Activated CD4-positive, alpha-beta T cell treated with anti-CD3 and anti-CD28 coated beads for 36 hours (primary cell): Measurements from ENCODE around the gene MYOM3. TPM values are rescaled to one million over a fixed set of nuclear protein-coding genes. Genes with fewer than 3 reads are reported as not detected.

Experiments
- ATAC-seq: fragments of 200-7000 bp; cut with Tn5 transposase; one replicate; pipeline ENCODE4 v1.10.0; 2021; ENCODE audit warnings: mild to moderate bottlenecking, moderate library complexity
- CTCF ChIA-PET: fragments of 350-600 bp; sonication (Branson Sonifier 250); formaldehyde crosslinking; loops from one replicate; lab custom pipeline; 2021; ENCODE audit warnings: antibody characterized with exemption; lab: Charles Lee
- POLR2A ChIA-PET: fragments of 350-600 bp; sonication (Branson Sonifier 250); formaldehyde crosslinking; loops from one replicate; lab custom pipeline; 2021; ENCODE audit warnings: antibody characterized with exemption, inconsistent platforms; lab: Charles Lee
- DNase-seq: peaks from one replicate; pipeline ENCODE4 v3.0.0-alpha.2; 2020
- H3K27ac Mint-ChIP-seq: one replicate; pipeline ENCODE4 v1.8.0; 2021; ENCODE audit warnings: mixed read lengths
- H3K27me3 Mint-ChIP-seq: one replicate; pipeline ENCODE4 v1.8.0; 2021; ENCODE audit warnings: mixed read lengths
- H3K36me3 Mint-ChIP-seq: one replicate; pipeline ENCODE4 v1.8.0; 2021; ENCODE audit warnings: low read depth, mixed read lengths
- H3K4me1 Mint-ChIP-seq: one replicate; pipeline ENCODE4 v1.8.0; 2021; ENCODE audit warnings: mixed read lengths
- H3K4me3 Mint-ChIP-seq: one replicate; pipeline ENCODE4 v1.8.0; 2021; ENCODE audit warnings: mild to moderate bottlenecking, moderate library complexity, mixed read lengths
- H3K9me3 Mint-ChIP-seq: one replicate; pipeline ENCODE4 v1.8.0; 2021; ENCODE audit warnings: low read depth, mixed read lengths
- intact Hi-C, 2 experiments: fragments of 100-400 bp; cut with DNase I in 1 of 2; cut with micrococcal nuclease in 1 of 2; formaldehyde crosslinking; loops; one replicate each; pipeline versions ENCODE4 v1.14.2 to v1.15.1; 2022 to 2024; cut with DNase I, micrococcal nuclease
- total RNA-seq, 2 experiments: library from RNA; stranded (reverse); gene quantifications; one replicate each; pipeline ENCODE4 v1.2.3, GENCODE V29; 2021

MYOM3 gene
- total RNA-seq, 2 experiments from 2014 or later = not detected

GRCh38 chr1:24150234-24151174 is 38.6 kb upstream of the MYOM3 start:
- intact Hi-C loops = loop anchor here (1.0 to 2.0 kb wide), 7 partner anchors 36 to 242 kb away; partner anchors contain the start of gene IFNLR1 (in 2 of the 2)
- Mint-ChIP-seq H3K27me3 (peaks cover 18% of the 10 kb centered on the region), H3K4me3 (peak overlapping the region; percentile 34), H3K27ac (no peak overlapping the region), H3K36me3 (no peaks in the 10 kb centered on the region), H3K9me3 (no peaks in the 10 kb centered on the region), H3K4me1 (peaks cover 19% of the 10 kb centered on the region)
- CTCF ChIA-PET = interaction anchor here (0.5 to 3.3 kb wide), 49 partner anchors 8 to 895 kb away, joined by 3 to 53 read pairs (median 4); partner anchors contain the start of genes IFNLR1, NIPAL3 and STPG1
- DNase-seq (peak; percentile 94), ATAC-seq (peak; percentile 92)
- POLR2A ChIA-PET = interaction anchor here (1.1 to 1.9 kb wide), 4 partner anchors 49 to 242 kb away, joined by 3 to 11 read pairs (median 6); no protein-coding TSS in a partner anchor

DNA sequence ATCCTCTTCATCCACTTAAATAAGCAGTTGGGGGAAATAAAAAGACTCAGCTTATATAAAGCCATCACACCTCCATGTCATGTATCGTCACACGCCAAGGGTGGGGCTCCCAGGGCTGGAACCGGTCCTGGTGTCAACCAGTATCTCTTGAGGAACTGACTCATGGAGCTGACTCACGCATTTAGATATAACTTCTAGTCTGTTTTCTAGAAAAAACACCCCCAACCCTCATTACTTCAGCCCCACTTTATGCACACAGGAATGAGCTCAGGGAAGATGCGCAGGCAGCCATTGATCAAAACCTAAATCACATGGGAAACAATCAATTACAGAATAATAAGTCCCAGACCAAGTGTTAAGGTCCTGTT is 37.9 kb upstream of the MYOM3 start:
- Mint-ChIP-seq H3K27me3 (peaks cover 18% of the 10 kb centered on the region), H3K4me3 (peak overlapping the region; percentile 34), H3K4me1 (peaks cover 19% of the 10 kb centered on the region), H3K27ac (peak overlapping the region; percentile 35), H3K9me3 (no peaks in the 10 kb centered on the region), H3K36me3 (no peaks in the 10 kb centered on the region)
- DNase-seq (peak; percentile 80), ATAC-seq (peak; percentile 89)
- CTCF ChIA-PET = interaction anchor here (0.5 to 3.3 kb wide), 43 partner anchors 9 to 685 kb away, joined by 3 to 53 read pairs (median 4); partner anchors contain the start of genes IFNLR1, NIPAL3 and STPG1
- intact Hi-C loops = loop anchor here (1.0 to 2.0 kb wide), 7 partner anchors 37 to 242 kb away; partner anchors contain the start of gene IFNLR1 (in 2 of the 2)
- POLR2A ChIA-PET = interaction anchor here (0.6 to 1.9 kb wide), 5 partner anchors 50 to 242 kb away, joined by 3 to 11 read pairs (median 4); partner anchors contain the start of gene SRSF10

DNA sequence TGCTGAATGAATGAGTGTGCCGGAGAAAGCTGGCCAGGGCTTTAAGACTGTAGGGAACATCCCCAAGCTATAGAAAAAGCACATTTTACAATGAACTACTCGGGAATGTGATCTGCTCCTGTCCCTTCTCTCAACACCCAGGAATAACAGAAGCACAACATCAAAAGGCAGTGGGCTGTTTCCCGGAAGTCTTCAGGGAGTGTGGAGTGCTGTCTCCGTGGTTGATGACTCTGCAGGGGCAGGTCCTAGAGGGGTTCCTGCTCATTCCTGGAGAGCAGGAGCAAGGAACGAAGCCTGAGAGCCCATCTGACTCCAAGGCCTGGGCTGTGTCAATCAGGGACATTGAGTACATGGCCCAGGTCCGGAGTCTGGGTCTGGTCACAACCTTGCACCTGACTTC is 35.9 kb upstream of the MYOM3 start:
- CTCF ChIA-PET = interaction anchor here (1.6 to 2.0 kb wide), 2 partner anchors 17 to 244 kb away, joined by 4 to 7 read pairs; no protein-coding TSS in a partner anchor
- POLR2A ChIA-PET = interaction anchor here (0.6 kb wide), 1 partner anchor 32 kb away, joined by 3 read pairs; no protein-coding TSS in a partner anchor

DNA sequence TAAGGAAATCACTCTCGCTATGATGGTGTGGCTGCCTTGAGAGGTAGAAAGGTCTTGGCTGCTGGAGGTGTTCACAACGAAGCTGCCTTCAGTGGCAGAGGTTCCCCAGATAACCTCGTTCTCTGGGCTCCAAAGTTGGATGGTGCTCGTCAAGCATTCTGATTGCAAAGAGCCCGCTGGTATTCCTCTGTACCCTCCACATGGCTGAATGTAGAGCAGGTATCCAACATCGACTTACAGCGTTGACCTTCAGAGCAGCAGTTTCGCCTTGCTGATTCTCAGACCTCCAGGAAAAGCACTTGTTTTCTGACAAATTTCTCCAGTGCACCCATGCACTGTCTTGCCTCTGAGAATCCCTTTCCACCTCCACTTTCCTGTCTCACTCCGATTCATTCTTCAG is 35.3 kb upstream of the MYOM3 start:
- Mint-ChIP-seq H3K27ac (no peak overlapping the region), H3K9me3 (no peaks in the 10 kb centered on the region), H3K4me3 (no peak overlapping the region), H3K27me3 (peaks cover 19% of the 10 kb centered on the region), H3K4me1 (peaks cover 19% of the 10 kb centered on the region), H3K36me3 (no peaks in the 10 kb centered on the region)
- CTCF ChIA-PET = interaction anchor here (1.6 to 2.0 kb wide), 2 partner anchors 18 to 244 kb away, joined by 4 to 7 read pairs; no protein-coding TSS in a partner anchor
- no peak for ATAC-seq
- POLR2A ChIA-PET = no interaction called here
- intact Hi-C loops = no loop called here
- no peak for DNase-seq

More for the DNA sequence above, 35.9 kb upstream of the MYOM3 start:
- Mint-ChIP-seq H3K36me3 (no peaks in the 10 kb centered on the region), H3K9me3 (no peaks in the 10 kb centered on the region), H3K4me3 (no peak overlapping the region), H3K27ac (no peak overlapping the region), H3K27me3 (peaks cover 21% of the 10 kb centered on the region), H3K4me1 (peaks cover 19% of the 10 kb centered on the region)
- ATAC-seq = no peak
- intact Hi-C loops = no loop called here
- no peak for DNase-seq

- intact Hi-C loops = no loop called here
- DNase-seq (no peak), ATAC-seq (no peak)
- no peaks in the 10 kb centered on the region for H3K9me3 Mint-ChIP-seq
- no peak within 1 kb of the TSS for H3K27ac Mint-ChIP-seq
- POLR2A ChIA-PET = no interaction called here
- H3K36me3 Mint-ChIP-seq = no peaks in the 10 kb centered on the region
- no peaks in the 10 kb centered on the region for H3K4me1 Mint-ChIP-seq
- H3K4me3 Mint-ChIP-seq = no peak within 1 kb of the TSS
- peaks cover 6% of the 10 kb centered on the region for H3K27me3 Mint-ChIP-seq
- CTCF ChIA-PET = interaction anchor here (0.6 kb wide), 2 partner anchors 192 to 472 kb away, joined by 3 read pairs; no protein-coding TSS in a partner anchor
Observed at GRCh38 chr1:24142546-24143534, 30.9 kb upstream of the MYOM3 start, which contains the start of gene IL22RA1. TSS of gene IL22RA1 (minus strand) at chr1:24143140. CDS start at chr1:24143082, 58 bp downstream.

- Mint-ChIP-seq H3K36me3 (no peaks in the 10 kb centered on the region), H3K27ac (no peak overlapping the region), H3K4me3 (no peak overlapping the region), H3K9me3 (no peaks in the 10 kb centered on the region), H3K27me3 (peaks cover 6% of the 10 kb centered on the region), H3K4me1 (no peaks in the 10 kb centered on the region)
- intact Hi-C loops = no loop called here
- DNase-seq (no peak), ATAC-seq (no peak)
- POLR2A ChIA-PET = no interaction called here
- CTCF ChIA-PET = interaction anchor here (0.7 kb wide), 1 partner anchor 200 kb away, joined by 3 read pairs; no protein-coding TSS in a partner anchor
Observed at GRCh38 chr1:24141311-24141997, 29.5 kb upstream of the MYOM3 start.

DNA sequence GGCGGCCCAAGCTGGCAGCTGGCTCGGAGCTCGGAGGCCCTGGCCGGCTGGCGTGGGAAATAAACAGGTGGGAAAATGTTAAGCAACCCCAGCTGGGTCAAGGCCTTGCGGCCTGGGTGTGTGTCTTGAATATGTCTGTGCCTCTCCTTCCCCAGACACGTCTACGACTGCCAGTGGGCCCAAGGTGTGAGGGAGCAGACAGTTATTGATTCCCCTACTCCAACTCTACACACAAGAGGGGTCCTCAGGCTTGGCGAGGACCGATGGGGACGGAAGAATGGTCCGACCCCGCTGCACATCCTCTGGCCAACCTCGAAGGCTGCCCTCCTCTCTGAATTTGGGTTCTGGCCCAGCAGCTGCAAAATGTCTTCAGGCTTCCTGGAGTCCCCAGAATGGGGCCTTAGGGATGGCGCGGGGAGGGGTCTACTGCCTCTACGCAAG is 28.8 kb upstream of the MYOM3 start:
- H3K4me3 Mint-ChIP-seq = no peak overlapping the region
- ChIA-PET CTCF (no interaction called here), POLR2A (no interaction called here)
- no peak for ATAC-seq
- H3K9me3 Mint-ChIP-seq = no peaks in the 10 kb centered on the region
- no peaks in the 10 kb centered on the region for H3K4me1 Mint-ChIP-seq
- H3K36me3 Mint-ChIP-seq = no peaks in the 10 kb centered on the region
- DNase-seq = no peak
- H3K27me3 Mint-ChIP-seq = peaks cover 3% of the 10 kb centered on the region
- no peak overlapping the region for H3K27ac Mint-ChIP-seq
- intact Hi-C loops = no loop called here

DNA sequence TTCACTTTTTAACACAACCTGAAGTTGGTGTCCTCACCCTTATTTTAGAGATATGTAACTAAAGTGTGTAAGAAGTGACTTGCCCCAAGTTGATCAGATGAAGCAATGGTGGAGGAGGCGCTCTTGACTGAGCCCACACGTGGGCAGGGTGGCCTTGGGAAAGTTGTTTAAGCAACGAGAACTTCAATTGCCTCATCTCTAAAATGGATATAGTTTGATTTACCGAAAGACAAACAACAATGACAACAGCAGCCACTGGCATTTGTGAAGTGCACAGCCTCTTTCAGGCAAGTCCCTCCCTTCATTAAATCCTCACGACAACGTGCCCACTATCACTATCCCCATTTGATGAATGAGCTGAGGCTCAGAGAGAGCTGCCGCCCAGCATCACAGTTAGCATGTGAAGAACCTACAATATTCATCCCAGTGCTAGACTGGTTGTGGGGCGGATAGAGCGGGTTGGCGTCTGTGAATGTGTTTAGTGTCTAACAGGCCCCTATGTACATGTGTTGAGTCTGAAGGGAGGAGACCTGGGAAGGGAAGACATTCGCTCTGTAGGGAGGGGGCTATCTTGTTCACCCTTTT is 28.0 kb upstream of the MYOM3 start:
- DNase-seq (no peak), ATAC-seq (no peak)
- H3K27me3 Mint-ChIP-seq = peaks cover 3% of the 10 kb centered on the region
- intact Hi-C loops = no loop called here
- no peaks in the 10 kb centered on the region for H3K9me3 Mint-ChIP-seq
- CTCF ChIA-PET = no interaction called here
- POLR2A ChIA-PET = no interaction called here
- H3K36me3 Mint-ChIP-seq = no peaks in the 10 kb centered on the region
- no peak overlapping the region for H3K4me3 Mint-ChIP-seq
- no peaks in the 10 kb centered on the region for H3K4me1 Mint-ChIP-seq
- no peak overlapping the region for H3K27ac Mint-ChIP-seq

DNA sequence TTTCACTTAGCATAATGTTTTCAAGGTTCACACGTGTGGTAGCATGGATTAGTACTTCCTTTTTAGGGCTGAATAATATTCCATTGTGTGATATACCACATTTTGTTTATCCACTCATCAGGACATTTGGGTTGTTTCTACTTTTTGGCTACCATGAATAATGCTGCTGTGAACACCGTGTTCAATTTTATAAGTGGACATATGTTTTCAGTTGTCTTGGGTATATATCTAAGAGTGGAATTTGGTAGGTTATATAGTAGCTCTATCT is 27.2 kb upstream of the MYOM3 start:
- no peaks in the 10 kb centered on the region for H3K36me3 Mint-ChIP-seq
- ATAC-seq (no peak), DNase-seq (no peak)
- POLR2A ChIA-PET = no interaction called here
- intact Hi-C loops = no loop called here
- CTCF ChIA-PET = no interaction called here
- no peak overlapping the region for H3K4me3 Mint-ChIP-seq
- H3K27ac Mint-ChIP-seq = no peak overlapping the region
- no peaks in the 10 kb centered on the region for H3K9me3 Mint-ChIP-seq
- H3K4me1 Mint-ChIP-seq = no peaks in the 10 kb centered on the region
- H3K27me3 Mint-ChIP-seq = no peaks in the 10 kb centered on the region

GRCh38 chr1:24138476-24139221 is 26.7 kb upstream of the MYOM3 start:
- Mint-ChIP-seq H3K4me1 (no peaks in the 10 kb centered on the region), H3K27ac (no peak overlapping the region), H3K4me3 (no peak overlapping the region), H3K9me3 (no peaks in the 10 kb centered on the region), H3K27me3 (no peaks in the 10 kb centered on the region), H3K36me3 (no peaks in the 10 kb centered on the region)
- ChIA-PET CTCF (no interaction called here), POLR2A (no interaction called here)
- DNase-seq (no peak), ATAC-seq (no peak)
- intact Hi-C loops = no loop called here
